K562 (cell line): ENCODE data around the gene VLDLR. TPM values are rescaled to one million over a fixed set of nuclear protein-coding genes. Genes with fewer than 3 reads are reported as not detected.

ENCODE experiments used
- ATAC-seq: fragments of 200-7000 bp; cut with Tn5 transposase; 3 replicates; pipeline ENCODE4 v1.9.1; 2020; ENCODE audit warnings: moderate library complexity
- BruUV-seq: library from RNA; stranded (reverse); fragments of 400-500 nt; replicated peaks from 2 replicates; lab custom pipeline; 2021; lab: Mats Ljungman, UMichigan
- CTCF ChIA-PET: fragments of 300-600 bp; formaldehyde crosslinking; extraction: SDS; loops from one replicate; lab custom pipeline; 2021; ENCODE audit warnings: low intra/inter-chr PET ratio; lab: Yijun Ruan, JAX
- POLR2A ChIA-PET: fragments of 300-600, 350-650 bp; sonication (Branson Sonifier 250); formaldehyde crosslinking; extraction: SDS; loops from one replicate; lab custom pipeline; 2021; ENCODE audit warnings: antibody characterized with exemption, inconsistent platforms; lab: Yijun Ruan, JAX
- DNase-seq, 4 experiments: peaks; one replicate each; pipeline versions ENCODE4 v3.0.0 to v3.0.0-alpha.2; 2011 to 2018; ENCODE audit warnings: low spot score in 3 of 4, mixed read lengths in 3 of 4; ENCODE audit errors: extremely low read depth in 1 of 4
- FAIRE-seq: peaks from 2 replicates; lab custom pipeline; 2011; peaks lifted over from hg19 to GRCh38; lab: Jason Lieb, UNC
- H2AFZ ChIP-seq: 2 replicates; pipeline ENCODE4 v1.6.0; 2011; ENCODE audit warnings: low read depth, low read length, control low read depth, inconsistent platforms
- H3K27ac ChIP-seq: fragments of 200-600 bp; 3 replicates; pipeline ENCODE4 v1.8.0; 2011; ENCODE audit warnings: low read depth, mild to moderate bottlenecking, control low read depth, inconsistent platforms, low read length, moderate library complexity, mixed read lengths; ENCODE audit errors: extremely low read depth
- H3K27me3 ChIP-seq, 2 experiments: fragments of 300-600 bp in 1 of 2; 2 replicates in 1 of 2; 3 replicates in 1 of 2; pipeline versions ENCODE4 v1.6.0 to v1.8.0; 2011; ENCODE audit warnings: inconsistent platforms in 2 of 2, low read length in 2 of 2, mild to moderate bottlenecking in 1 of 2, mixed read lengths in 1 of 2, moderate library complexity in 1 of 2; ENCODE audit not compliant: control insufficient read depth in 2 of 2, insufficient read depth in 2 of 2
- H3K36me3 ChIP-seq: fragments of 300-600 bp; 3 replicates; pipeline ENCODE4 v1.8.0; 2011; ENCODE audit warnings: mild to moderate bottlenecking, low read length, inconsistent platforms; ENCODE audit not compliant: control insufficient read depth, insufficient read depth
- H3K4me1 ChIP-seq, 2 experiments: fragments of 200-600 bp in 1 of 2; replicated peaks in 1 of 2; 2 replicates in 1 of 2; 3 replicates in 1 of 2; pipeline versions ENCODE4 v1.5.1 to v1.8.0; 2011; ENCODE audit warnings: inconsistent platforms in 2 of 2, low read length in 2 of 2, mild to moderate bottlenecking in 1 of 2, mixed read lengths in 1 of 2, moderate library complexity in 1 of 2; ENCODE audit not compliant: control insufficient read depth in 2 of 2, insufficient read depth in 2 of 2
- H3K4me2 ChIP-seq: 2 replicates; pipeline ENCODE4 v1.6.1; 2011; ENCODE audit warnings: low read length, control low read depth, inconsistent platforms, mixed read lengths; ENCODE audit not compliant: insufficient read depth
- H3K4me3 ChIP-seq: fragments of 200-600 bp; sonication (generic), shearing (Covaris generic); 2 replicates; pipeline ENCODE4 v1.5.1; 2016; ENCODE audit warnings: control low read depth, inconsistent platforms
- H3K79me2 ChIP-seq: fragments of 200-600 bp; 3 replicates; pipeline ENCODE4 v1.8.0; 2011; ENCODE audit warnings: low read length, inconsistent platforms; ENCODE audit not compliant: control insufficient read depth, insufficient read depth
- H3K9ac ChIP-seq, 2 experiments: 2 replicates each; pipeline versions ENCODE4 v1.6.0 to v1.6.1; 2011; ENCODE audit warnings: low read depth in 2 of 2, low read length in 2 of 2, control low read depth in 1 of 2, inconsistent platforms in 1 of 2, mild to moderate bottlenecking in 1 of 2, mixed read lengths in 1 of 2; ENCODE audit not compliant: insufficient read depth in 1 of 2
- H3K9me1 ChIP-seq: one replicate; pipeline ENCODE4 v1.6.0; 2011; ENCODE audit warnings: inconsistent platforms, mild to moderate bottlenecking, low read length, moderate library complexity; ENCODE audit not compliant: control insufficient read depth, insufficient read depth
- H3K9me3 ChIP-seq: replicated peaks from 2 replicates; pipeline ENCODE4 v1.5.1; 2011; ENCODE audit warnings: low read depth, low read length, inconsistent platforms; ENCODE audit not compliant: control insufficient read depth, insufficient read depth
- H4K20me1 ChIP-seq: replicated peaks from 2 replicates; pipeline ENCODE4 v1.6.1; 2011; ENCODE audit warnings: low read length, inconsistent platforms, mixed read lengths; ENCODE audit not compliant: control insufficient read depth, insufficient read depth
- FOSL1 ChIP-seq: fragments of 200-800 bp; sonication (Bioruptor generic); conservative IDR thresholded peaks from 2 replicates; pipeline ENCODE4 v1.6.1; 2016; ENCODE audit warnings: missing genetic modification characterization, missing compliant biosample characterization
- MTA2 ChIP-seq: fragments of 450-650 bp; IDR thresholded peaks from 2 replicates; pipeline ENCODE4 v1.6.1; 2016; ENCODE audit warnings: low read depth
- NFXL1 ChIP-seq: fragments of 450-650 bp; formaldehyde crosslinking; IDR thresholded peaks from 2 replicates; pipeline ENCODE4 v1.4.0; 2021; ENCODE audit warnings: mild to moderate bottlenecking
- NUFIP1 ChIP-seq: fragments of 450-650 bp; IDR thresholded peaks from 2 replicates; pipeline ENCODE4 v1.6.1; 2018; ENCODE audit not compliant: partially characterized antibody
- POLR3A ChIP-seq: IDR thresholded peaks from 2 replicates; pipeline ENCODE4 v1.6.1; 2011; ENCODE audit warnings: borderline replicate concordance, mild to moderate bottlenecking, moderate library complexity; ENCODE audit not compliant: insufficient read length, insufficient read depth; ENCODE audit errors: extremely low read depth
- TEAD1 ChIP-seq, 2 experiments: fragments of 450-650 bp in 1 of 2; sonication (generic) in 1 of 2; formaldehyde crosslinking; IDR thresholded peaks; 2 replicates each; pipeline versions ENCODE4 v1.4.0 to v1.8.0; 2020 to 2022; ENCODE audit warnings: mild to moderate bottlenecking in 2 of 2, missing genetic modification reagents in 1 of 2
- ZBTB33 ChIP-seq: sonication (generic); formaldehyde crosslinking; IDR thresholded peaks from 2 replicates; pipeline ENCODE4 v1.8.1; 2023; ENCODE audit warnings: mild to moderate bottlenecking, missing genetic modification reagents
- ZNF780A ChIP-seq: fragments of 250-450 bp; sonication (Bioruptor Pico); IDR thresholded peaks from 2 replicates; pipeline ENCODE4 v1.5.0; 2021; ENCODE audit warnings: mild to moderate bottlenecking
- WGBS: fragments of 100-300 bp; shearing (Covaris generic); methylation state at CpG from one replicate; pipeline ENCODE4 v1.1.6; 2016; ENCODE audit warnings: low coverage, mixed read lengths; ENCODE audit not compliant: insufficient coverage; ENCODE audit errors: missing lambda C conversion rate; 5-methylcytosine and 5-hydroxymethylcytosine counted together
- in situ Hi-C: fragments of 300-500 bp; cut with MboI; formaldehyde crosslinking; loops from 4 replicates; pipeline ENCODE4 v1.15.0; 2018; ENCODE audit warnings: inconsistent platforms, mixed read lengths
- intact Hi-C: fragments of 100-400 bp; cut with micrococcal nuclease; formaldehyde crosslinking; loops from 2 replicates; pipeline ENCODE4 v1.14.2; 2022
- polyA plus RNA-seq, 8 experiments: library from polyadenylated mRNA; depleted of rRNA in 4 of 8; stranded (reverse) in 5 of 8; unstranded in 3 of 8; fragments of >200 nt; fragmentation: Nextera tagmentation in 2 of 8; fragmentation: Illumina TruSeq in 1 of 8; extraction: Ambion mirVana in 2 of 8; extraction: Trizol in 1 of 8; gene quantifications; 2 replicates each; pipeline versions ENCODE4 v1.2.1 to v1.2.3, GENCODE V29; 2011 to 2014; ENCODE audit warnings: inconsistent platforms in 1 of 8, missing spikeins in 1 of 8
- total RNA-seq, 7 experiments: library from RNA; depleted of rRNA in 6 of 7; stranded (reverse); fragments of >200 nt in 6 of 7; fragmentation: Illumina TruSeq in 2 of 7; extraction: Trizol in 2 of 7; gene quantifications; 2 replicates each; pipeline versions ENCODE4 v1.2.1 to v1.2.3, GENCODE V29; 2011 to 2021; ENCODE audit warnings: low replicate concordance in 1 of 7
- TF ChIP-seq, protein P1 (sequence below): sonication (generic); formaldehyde crosslinking; IDR thresholded peaks from 2 replicates; pipeline ENCODE4 v1.8.0; 2022; ENCODE audit warnings: missing genetic modification reagents, mild to moderate bottlenecking, borderline replicate concordance

The VLDLR gene
- total and polyA plus RNA-seq, 9 of the 15 experiments (the other 6 are each of a cell fraction or from before 2014, with no cell fraction given) = 0.03 to 0.58 (median 0.08) TPM

DNA sequence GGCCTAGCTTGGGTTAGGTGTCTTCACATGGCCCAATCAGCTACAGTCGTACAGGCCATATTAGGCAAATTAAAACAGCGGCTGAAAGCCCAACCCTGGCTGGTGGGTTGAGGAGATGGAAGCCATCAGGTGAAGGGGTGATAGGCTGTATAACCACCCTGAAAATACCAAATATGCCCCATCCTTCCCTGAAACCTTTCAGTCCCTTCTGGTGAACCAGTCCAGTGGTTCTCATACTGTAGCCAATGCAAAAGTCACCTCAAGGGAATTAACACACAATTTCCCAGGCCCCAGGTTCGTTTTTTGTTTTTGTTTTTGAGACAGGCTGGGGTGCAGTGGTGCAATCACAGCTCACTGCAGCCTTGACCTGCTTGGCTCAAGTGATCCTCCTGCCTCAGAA, 75.9 kb downstream of the VLDLR start:
- no peaks in the 10 kb centered on the region for H3K79me2 ChIP-seq
- CTCF ChIA-PET = no interaction called here
- POLR2A ChIA-PET = interaction anchor here (0.7 kb wide), 1 partner anchor 398 kb away, joined by 3 read pairs; no protein-coding TSS in a partner anchor
- H3K9me1 ChIP-seq = no peaks in the 10 kb centered on the region
- H3K9ac ChIP-seq = no peak overlapping the region
- no peaks in the 10 kb centered on the region for H3K36me3 ChIP-seq
- in situ Hi-C loops (no loop called here), intact Hi-C loops (no loop called here)
- H3K9me3 ChIP-seq = no peaks in the 10 kb centered on the region
- no peak overlapping the region for H3K27ac ChIP-seq
- no peak overlapping the region for H3K4me3 ChIP-seq
- H2AFZ ChIP-seq = no peak overlapping the region
- H3K4me1 ChIP-seq = no peaks in the 10 kb centered on the region
- H3K4me2 ChIP-seq = no peak overlapping the region
- DNase-seq = no peak
- no peaks in the 10 kb centered on the region for H4K20me1 ChIP-seq
- TF ChIP-seq MTA2 = no peak
- WGBS = 63% methylated on average over 3 of the region's 3 CpGs
- no peak for ATAC-seq
- no peaks in the 10 kb centered on the region for H3K27me3 ChIP-seq
- no peak for FAIRE-seq
- no TSS peak for BruUV-seq

GRCh38 chr9:2700398-2700797, 78.8 kb downstream of the VLDLR start:
- H3K27me3 ChIP-seq = no peaks in the 10 kb centered on the region
- TF ChIP-seq ZNF780A (CRISPR knock-in tag) (no peak), NUFIP1 (no peak), FOSL1 (tag) (no peak), POLR3A (no peak), TEAD1 (CRISPR knock-in tag; IDR thresholded peaks at IDR 0.05) (no peak), NFXL1 (CRISPR knock-in tag) (no peak), ZBTB33 (CRISPR knock-in tag) (no peak)
- TF ChIP-seq, protein P1, sequence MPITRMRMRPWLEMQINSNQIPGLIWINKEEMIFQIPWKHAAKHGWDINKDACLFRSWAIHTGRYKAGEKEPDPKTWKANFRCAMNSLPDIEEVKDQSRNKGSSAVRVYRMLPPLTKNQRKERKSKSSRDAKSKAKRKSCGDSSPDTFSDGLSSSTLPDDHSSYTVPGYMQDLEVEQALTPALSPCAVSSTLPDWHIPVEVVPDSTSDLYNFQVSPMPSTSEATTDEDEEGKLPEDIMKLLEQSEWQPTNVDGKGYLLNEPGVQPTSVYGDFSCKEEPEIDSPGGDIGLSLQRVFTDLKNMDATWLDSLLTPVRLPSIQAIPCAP (CRISPR knock-in tag) = no peak
- TF ChIP-seq, all 486 proteins: peak for 0
- Histone ChIP-seq H4K20me1 (no peaks in the 10 kb centered on the region), H3K27ac (no peak overlapping the region), H3K9ac (no peak overlapping the region), H2AFZ (no peak overlapping the region), H3K79me2 (no peaks in the 10 kb centered on the region), H3K4me2 (no peak overlapping the region), H3K4me3 (no peak overlapping the region), H3K4me1 (no peaks in the 10 kb centered on the region), H3K36me3 (no peaks in the 10 kb centered on the region), H3K9me3 (no peaks in the 10 kb centered on the region), H3K9me1 (no peaks in the 10 kb centered on the region)
- intact Hi-C loops = no loop called here
- BruUV-seq = no TSS peak
- CTCF ChIA-PET = no interaction called here
- DNase-seq = no peak
- no peak for FAIRE-seq
- POLR2A ChIA-PET = no interaction called here
- in situ Hi-C loops = no loop called here
- ATAC-seq = no peak
- 33% methylated on average over 6 of the region's 6 CpGs for WGBS
